SU-DHL-6 (cell line): ENCODE measurements around the gene ANGPTL7.

Source experiments
- H2AFZ ChIP-seq: fragments of 200-600 bp; sonication (generic); 2 replicates; pipeline ENCODE4 v1.6.1; 2014; ENCODE audit warnings: low read depth, mild to moderate bottlenecking, moderate library complexity, mixed read lengths, antibody characterized with exemption, low read length; ENCODE audit not compliant: severe bottlenecking
- H3F3A ChIP-seq: fragments of 200-600 bp; shearing (Covaris generic); 2 replicates; pipeline ENCODE4 v1.6.0; 2016; ENCODE audit warnings: antibody characterized with exemption, mild to moderate bottlenecking; ENCODE audit not compliant: insufficient read depth
- H3K27ac ChIP-seq: fragments of 200-600 bp; sonication (generic); 2 replicates; pipeline ENCODE4 v1.5.1; 2016; ENCODE audit warnings: low read depth, mild to moderate bottlenecking, low read length, moderate library complexity, mixed read lengths
- H3K27me3 ChIP-seq: fragments of 200-600 bp; sonication (generic), shearing (Covaris generic); 2 replicates; pipeline ENCODE4 v1.6.0; 2014; ENCODE audit warnings: mild to moderate bottlenecking, low read length
- H3K36me3 ChIP-seq: fragments of 200-600 bp; sonication (generic); 2 replicates; pipeline ENCODE4 v1.6.1; 2014; ENCODE audit warnings: mild to moderate bottlenecking, low read length, mixed read lengths
- H3K4me2 ChIP-seq: fragments of 300-600, 200-600 bp; shearing (Covaris generic), sonication (generic); 2 replicates; pipeline ENCODE4 v1.6.0; 2014; ENCODE audit warnings: low read length, low read depth, mild to moderate bottlenecking; ENCODE audit not compliant: poor library complexity, severe bottlenecking
- H3K4me3 ChIP-seq: fragments of 200-600 bp; sonication (generic); 2 replicates; pipeline ENCODE4 v1.5.1; 2014; ENCODE audit warnings: antibody characterized with exemption, low read length, mild to moderate bottlenecking, mixed read lengths; ENCODE audit not compliant: insufficient read depth, poor library complexity, severe bottlenecking
- H3K79me2 ChIP-seq: fragments of 200-600 bp; sonication (generic); 2 replicates; pipeline ENCODE4 v1.6.1; 2014; ENCODE audit warnings: mild to moderate bottlenecking, low read length, moderate library complexity; ENCODE audit not compliant: insufficient read depth
- H3K9ac ChIP-seq: fragments of 200-600 bp; sonication (generic); 2 replicates; pipeline ENCODE4 v1.7.0; 2014; ENCODE audit warnings: mild to moderate bottlenecking, low read length
- H3K9me2 ChIP-seq: fragments of 200-600 bp; sonication (generic); replicated peaks from 2 replicates; pipeline ENCODE4 v1.6.1; 2014; ENCODE audit warnings: low read length; ENCODE audit not compliant: insufficient read depth
- H3K9me3 ChIP-seq: fragments of 200-600 bp; sonication (generic); 2 replicates; pipeline ENCODE4 v1.6.1; 2014; ENCODE audit warnings: low read length, mixed read lengths; ENCODE audit not compliant: insufficient read depth
- H4K20me1 ChIP-seq: fragments of 200-600 bp; sonication (generic); 2 replicates; pipeline ENCODE4 v1.6.1; 2014; ENCODE audit warnings: low read depth, mild to moderate bottlenecking, antibody characterized with exemption, low read length, moderate library complexity, mixed read lengths
- CTCF ChIP-seq: fragments of 200-600 bp; sonication (generic); IDR thresholded peaks from one replicate; pipeline ENCODE4 v1.5.1; 2017; ENCODE audit warnings: antibody characterized with exemption, mild to moderate bottlenecking, low read length, moderate library complexity; ENCODE audit not compliant: insufficient read depth, poor library complexity, severe bottlenecking
- EZH2phosphoT487 ChIP-seq: fragments of 200-600 bp; sonication (generic), shearing (Covaris generic); conservative IDR thresholded peaks from 2 replicates; pipeline ENCODE4 v1.6.1; 2018; ENCODE audit warnings: mild to moderate bottlenecking, antibody characterized with exemption, low read length, moderate library complexity, mixed read lengths

ANGPTL7 gene

GRCh38 chr1:11188858-11189451 is at the start of gene ANGPTL7:
ANGPTL7 (plus strand) TSS chr1:11189355; CDS start chr1:11189580, 225 bp downstream.
- Histone ChIP-seq H3K79me2 (no peaks in the 10 kb centered on the region), H3K9me2 (no peaks in the 10 kb centered on the region), H3F3A (no peaks in the 10 kb centered on the region), H3K36me3 (0 out of 2 replicates have a peak, but pooled peaks cover 7% of the 10 kb centered on the region), H3K27me3 (no peaks in the 10 kb centered on the region), H3K4me3 (no peak within 1 kb of the TSS), H3K9ac (no peak within 1 kb of the TSS), H3K4me2 (no peak within 1 kb of the TSS), H3K9me3 (no peaks in the 10 kb centered on the region), H4K20me1 (no peaks in the 10 kb centered on the region), H2AFZ (no peak within 1 kb of the TSS), H3K27ac (no peak within 1 kb of the TSS)
- TF ChIP-seq CTCF (no peak), EZH2phosphoT487 (no peak)

- Histone ChIP-seq H2AFZ (no peak overlapping the region), H3K4me2 (no peak overlapping the region), H3K27ac (no peak overlapping the region), H3K36me3 (no peaks in the 10 kb centered on the region), H3F3A (no peaks in the 10 kb centered on the region), H4K20me1 (no peaks in the 10 kb centered on the region), H3K4me3 (no peak overlapping the region), H3K79me2 (no peaks in the 10 kb centered on the region), H3K9ac (no peak overlapping the region), H3K9me3 (no peaks in the 10 kb centered on the region), H3K9me2 (no peaks in the 10 kb centered on the region), H3K27me3 (no peaks in the 10 kb centered on the region)
- TF ChIP-seq CTCF, result no peak
Measured at GRCh38 chr1:11142618-11143391, 46.4 kb upstream of the ANGPTL7 start.

- Histone ChIP-seq H3K9ac (no peak overlapping the region), H3K9me3 (no peaks in the 10 kb centered on the region), H3K27me3 (no peaks in the 10 kb centered on the region), H3K9me2 (no peaks in the 10 kb centered on the region), H3K79me2 (no peaks in the 10 kb centered on the region), H3K4me2 (no peak overlapping the region), H4K20me1 (no peaks in the 10 kb centered on the region), H3F3A (no peaks in the 10 kb centered on the region), H3K4me3 (no peak overlapping the region), H2AFZ (no peak overlapping the region), H3K27ac (no peak overlapping the region), H3K36me3 (peaks cover 4% of the 10 kb centered on the region; the same call in 1 of the 2 replicates)
- TF ChIP-seq EZH2phosphoT487 (no peak), CTCF (no peak)
Measured at GRCh38 chr1:11143401-11143800, 45.8 kb upstream of the ANGPTL7 start.
